Mammary epithelial cell (primary cell): ENCODE results near the gene CXCL12.

Experiments
- CTCF ChIP-seq, 2 donors: IDR thresholded peaks in 1 of 2; conservative IDR thresholded peaks in 1 of 2; 2 replicates each; pipeline ENCODE4 v1.5.1; 2011 to 2012; ENCODE audit warnings: inconsistent platforms in 2 of 2, low read length in 2 of 2, mild to moderate bottlenecking in 2 of 2, control low read depth in 1 of 2, low read depth in 1 of 2; ENCODE audit not compliant: insufficient read depth in 1 of 2; ENCODE audit errors: extremely low read depth in 1 of 2
- EZH2 ChIP-seq: IDR thresholded peaks from 2 replicates; pipeline ENCODE4 v1.6.1; 2012; ENCODE audit warnings: low read length, inconsistent platforms, borderline replicate concordance

- no peak for TF ChIP-seq CTCF (conservative IDR thresholded peaks at IDR 0.05 in 1 of 2, IDR thresholded peaks at IDR 0.05 in 1 of 2; ENCODE audit: extremely low read depth in 1 of 2, insufficient read depth in 1 of 2, low read depth in 1 of 2, low read length in 2 of 2)
- TF ChIP-seq EZH2: no peak
These were observed 284 bp downstream of the CXCL12 start for GRCh38 chr10:44384601-44385025.
